GM12878 (cell line): ENCODE data around the gene SAFB. TPM values are rescaled to one million over a fixed set of nuclear protein-coding genes. Genes with fewer than 3 reads are reported as not detected.

ENCODE experiments used
- ATAC-seq: fragments of 200-7000 bp; cut with Tn5 transposase; 3 replicates; pipeline ENCODE4 v1.9.1; 2020; ENCODE audit warnings: mild to moderate bottlenecking, moderate library complexity
- BruUV-seq: library from RNA; stranded (reverse); fragments of 400-500 nt; replicated peaks from 2 replicates; lab custom pipeline; 2021; lab: Mats Ljungman, UMichigan
- CTCF ChIA-PET: fragments of 300-600 bp; sonication (Branson Sonifier 250); formaldehyde crosslinking; extraction: SDS; loops from one replicate; lab custom pipeline; 2021; ENCODE audit warnings: inconsistent platforms; lab: Yijun Ruan, JAX
- POLR2A ChIA-PET: fragments of 350-600 bp; formaldehyde crosslinking; extraction: SDS; loops from one replicate; lab custom pipeline; 2021; ENCODE audit warnings: inconsistent platforms; lab: Charles Lee
- RAD21 ChIA-PET: fragments of 300-600 bp; sonication (Branson Sonifier 250); formaldehyde crosslinking; loops from one replicate; lab custom pipeline; 2023; ENCODE audit warnings: antibody characterized with exemption; ENCODE audit not compliant: unreplicated experiment; lab: Charles Lee
- SMC1A ChIA-PET: fragments of 300-600 bp; sonication (Branson Sonifier 250); formaldehyde crosslinking; loops from one replicate; lab custom pipeline; 2023; ENCODE audit not compliant: unreplicated experiment, uncharacterized antibody; lab: Charles Lee
- DNase-seq: peaks from one replicate; pipeline ENCODE4 v3.0.0-alpha.2; 2011; ENCODE audit warnings: low read depth, low spot score
- FAIRE-seq: peaks from 3 replicates; lab custom pipeline; 2011; peaks lifted over from hg19 to GRCh38; lab: Jason Lieb, UNC
- H2AFZ ChIP-seq: 2 replicates; pipeline ENCODE4 v1.6.0; 2011; ENCODE audit warnings: low read depth, low read length, control low read depth; ENCODE audit not compliant: control insufficient read depth
- H3K27ac ChIP-seq: 2 replicates; pipeline ENCODE4 v1.5.1; 2011; ENCODE audit warnings: control low read depth; ENCODE audit not compliant: control insufficient read depth, insufficient read depth
- H3K27me3 ChIP-seq, 2 experiments: replicated peaks in 1 of 2; 2 replicates each; pipeline versions ENCODE4 v1.6.0 to v1.6.1; 2011; ENCODE audit warnings: low read length in 1 of 2; ENCODE audit not compliant: control insufficient read depth in 2 of 2, insufficient read depth in 2 of 2
- H3K36me3 ChIP-seq, 2 experiments: 2 replicates each; pipeline ENCODE4 v1.5.1; 2011; ENCODE audit warnings: low read length in 1 of 2; ENCODE audit not compliant: control insufficient read depth in 2 of 2, insufficient read depth in 2 of 2
- H3K4me1 ChIP-seq: 2 replicates; pipeline ENCODE4 v1.6.1; 2011; ENCODE audit warnings: mild to moderate bottlenecking, low read length, moderate library complexity, mixed read lengths; ENCODE audit not compliant: control insufficient read depth, insufficient read depth
- H3K4me2 ChIP-seq: 2 replicates; pipeline ENCODE4 v1.6.0; 2011; ENCODE audit warnings: control low read depth; ENCODE audit not compliant: control insufficient read depth, insufficient read depth
- H3K4me3 ChIP-seq: fragments of 200-600 bp; sonication (generic); 2 replicates; pipeline ENCODE4 v1.5.1; 2016
- H3K79me2 ChIP-seq: 2 replicates; pipeline ENCODE4 v1.6.0; 2011; ENCODE audit warnings: low read length; ENCODE audit not compliant: control insufficient read depth, insufficient read depth
- H3K9ac ChIP-seq: 2 replicates; pipeline ENCODE4 v1.8.0; 2011; ENCODE audit warnings: low read length, control low read depth, mixed read lengths; ENCODE audit not compliant: control insufficient read depth, insufficient read depth
- H3K9me3 ChIP-seq: replicated peaks from 3 replicates; pipeline ENCODE4 v1.5.1; 2011; ENCODE audit warnings: mild to moderate bottlenecking, low read length; ENCODE audit not compliant: control insufficient read depth, insufficient read depth
- H4K20me1 ChIP-seq: 2 replicates; pipeline ENCODE4 v1.6.0; 2011; ENCODE audit not compliant: control insufficient read depth, insufficient read depth
- ATF7 ChIP-seq: fragments of 450-650 bp; IDR thresholded peaks from 2 replicates; pipeline ENCODE4 v1.6.1; 2016; ENCODE audit warnings: low read depth, mild to moderate bottlenecking
- BHLHE40 ChIP-seq, 2 experiments: fragments of 450-650 bp in 1 of 2; IDR thresholded peaks; 2 replicates each; pipeline ENCODE4 v1.6.1; 2011 to 2017; ENCODE audit warnings: low read depth in 2 of 2, borderline replicate concordance in 1 of 2, improper control_type of control experiment in 1 of 2, low read length in 1 of 2, mild to moderate bottlenecking in 1 of 2
- CBX3 ChIP-seq: fragments of 200-600 bp; sonication (generic); IDR thresholded peaks from 2 replicates; pipeline ENCODE4 v1.6.1; 2016; ENCODE audit warnings: low read depth, borderline replicate concordance
- CEBPB ChIP-seq, 2 experiments: fragments of 150-350 bp in 1 of 2; IDR thresholded peaks; 2 replicates each; pipeline ENCODE4 v1.6.1; 2012 to 2014; ENCODE audit warnings: low read depth in 2 of 2, low read length in 2 of 2, borderline replicate concordance in 1 of 2, inconsistent platforms in 1 of 2
- CHD4 ChIP-seq: fragments of 200-600 bp; sonication (generic); IDR thresholded peaks from 2 replicates; pipeline ENCODE4 v1.6.1; 2016; ENCODE audit warnings: mild to moderate bottlenecking
- CUX1 ChIP-seq: IDR thresholded peaks from 2 replicates; pipeline ENCODE4 v1.6.1; 2012; ENCODE audit warnings: improper control_type of control experiment, low read depth, low read length; ENCODE audit not compliant: insufficient replicate concordance
- HCFC1 ChIP-seq: fragments of 150-350 bp; IDR thresholded peaks from 2 replicates; pipeline ENCODE4 v1.6.1; 2014; ENCODE audit warnings: low read length
- HDAC2 ChIP-seq: fragments of 200-600 bp; sonication (generic); IDR thresholded peaks from 2 replicates; pipeline ENCODE4 v1.6.1; 2017
- HDAC6 ChIP-seq: fragments of 200-600 bp; sonication (generic); IDR thresholded peaks from one replicate; pipeline ENCODE4 v1.8.0; 2017; ENCODE audit warnings: antibody characterized with exemption; ENCODE audit not compliant: unreplicated experiment
- HSF1 ChIP-seq: fragments of 150-350 bp; IDR thresholded peaks from 2 replicates; pipeline ENCODE4 v1.6.1; 2014; ENCODE audit warnings: mild to moderate bottlenecking, low read depth, low read length
- KDM1A ChIP-seq: fragments of 200-600 bp; sonication (generic); IDR thresholded peaks from 2 replicates; pipeline ENCODE4 v1.6.1; 2016; ENCODE audit warnings: borderline replicate concordance
- NRF1 ChIP-seq: conservative IDR thresholded peaks from 2 replicates; pipeline ENCODE4 v1.6.1; 2011; ENCODE audit warnings: mild to moderate bottlenecking, low read depth, low read length, improper control_type of control experiment
- POLR2AphosphoS5 ChIP-seq: IDR thresholded peaks from 2 replicates; pipeline ENCODE4 v1.6.1; 2011; ENCODE audit warnings: mild to moderate bottlenecking, low read length, inconsistent platforms
- RELB ChIP-seq: fragments of 450-650 bp; IDR thresholded peaks from 2 replicates; pipeline ENCODE4 v1.6.1; 2017; ENCODE audit warnings: low read depth, mild to moderate bottlenecking, moderate library complexity
- RFX5 ChIP-seq: IDR thresholded peaks from 2 replicates; pipeline ENCODE4 v1.6.1; 2011; ENCODE audit warnings: low read depth, low read length, improper control_type of control experiment
- ZNF217 ChIP-seq: fragments of 450-650 bp; IDR thresholded peaks from 2 replicates; pipeline ENCODE4 v1.6.1; 2017; ENCODE audit warnings: antibody characterized with exemption, mild to moderate bottlenecking
- WGBS: methylation state at CpG from one replicate; pipeline ENCODE4 v1.1.6; 2016; ENCODE audit warnings: low lambda C conversion rate; ENCODE audit not compliant: insufficient replicate concordance, insufficient coverage; ENCODE audit errors: missing lambda C conversion rate; 5-methylcytosine and 5-hydroxymethylcytosine counted together
- in situ Hi-C: fragments of 300-500 bp; cut with MboI; formaldehyde crosslinking; loops from 9 replicates; pipeline ENCODE4 v1.14.3; 2018; ENCODE audit warnings: mixed read lengths
- intact Hi-C: fragments of 100-400 bp; cut with micrococcal nuclease; formaldehyde crosslinking; loops from one replicate; pipeline ENCODE4 v1.14.2; 2022; ENCODE audit not compliant: unreplicated experiment
- polyA plus RNA-seq, 11 experiments: library from polyadenylated mRNA; depleted of rRNA in 4 of 11; unstranded in 6 of 11; stranded (reverse) in 5 of 11; fragments of >200 nt; fragmentation: Nextera tagmentation in 4 of 11; fragmentation: Illumina TruSeq in 1 of 11; extraction: Ambion mirVana in 4 of 11; extraction: Trizol in 1 of 11; gene quantifications; 1 replicate in 1 of 11; 2 replicates in 10 of 11; pipeline versions ENCODE4 v1.2.1 to v1.2.3, GENCODE V29; 2011 to 2016; ENCODE audit warnings: inconsistent platforms in 2 of 11, missing spikeins in 2 of 11, low read depth in 1 of 11
- total RNA-seq, 4 experiments: library from RNA; depleted of rRNA in 3 of 4; stranded (reverse); fragments of >200 nt in 3 of 4; fragmentation: Illumina TruSeq in 1 of 4; extraction: Trizol in 1 of 4; gene quantifications; 2 replicates each; pipeline versions ENCODE4 v1.2.1 to v1.2.3, GENCODE V29; 2013 to 2021

Gene SAFB
- total and polyA plus RNA-seq, 10 of the 15 experiments (the other 5 are each of a cell fraction or from before 2014, with no cell fraction given), result 1.6 to 131 (median 61.2) TPM

DNA sequence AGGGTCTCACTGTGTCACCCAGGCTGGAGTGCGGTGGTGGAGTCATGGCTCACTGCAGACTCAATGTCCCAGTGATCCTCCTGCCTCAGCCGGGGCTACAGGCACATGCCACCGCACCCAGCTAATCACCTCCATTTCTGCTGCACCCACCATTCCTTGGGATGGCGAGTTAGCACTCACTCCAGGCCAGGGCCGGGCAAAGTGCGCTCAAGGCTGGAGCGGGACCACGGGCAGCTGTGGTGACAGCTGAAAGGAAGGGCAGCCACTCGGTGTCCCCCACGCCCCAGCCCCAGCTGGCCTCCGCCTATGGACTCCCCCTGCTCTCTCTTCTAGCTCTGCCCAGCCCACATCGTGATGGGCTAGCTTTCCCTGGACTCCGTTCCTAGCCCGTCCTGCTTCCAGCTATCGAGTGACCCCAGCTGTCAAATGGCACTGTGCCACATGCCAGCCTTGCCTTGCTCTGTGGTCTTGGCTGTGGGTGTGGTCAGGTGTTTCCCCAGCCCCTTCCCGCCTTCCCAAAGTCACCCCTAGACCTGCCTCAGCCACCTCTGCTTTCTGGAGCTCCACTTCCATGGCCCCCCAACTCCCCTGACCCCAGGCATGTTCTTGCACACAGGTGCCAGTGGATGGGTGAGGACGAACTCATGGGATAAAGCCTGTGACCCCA, 53.4 kb downstream of the SAFB start:
- H3K9me3 ChIP-seq, result no peaks in the 10 kb centered on the region
- DNase-seq, result no peak
- peaks cover 3% of the 10 kb centered on the region; the same call in 1 of the 2 replicates for H3K4me1 ChIP-seq
- H3K27ac ChIP-seq, result no peak overlapping the region
- ChIA-PET POLR2A (no interaction called here), RAD21 (no interaction called here), SMC1A (interaction anchor here (1.0 kb wide), 1 partner anchor 10 kb away, joined by 4 read pairs; no protein-coding TSS in a partner anchor), CTCF (interaction anchor here (1.1 to 2.7 kb wide), 2 partner anchors 11 to 13 kb away, joined by 5 to 12 read pairs; partner anchors contain the start of gene RPL36)
- ATAC-seq, result no peak
- no peak overlapping the region for H2AFZ ChIP-seq
- no peak overlapping the region for H3K9ac ChIP-seq
- WGBS, result 86% methylated on average over 17 of the region's 17 CpGs
- H3K4me2 ChIP-seq, result no peak overlapping the region
- intact Hi-C loops, result no loop called here
- BruUV-seq, result no TSS peak
- H3K36me3 ChIP-seq, result peaks cover 2 to 5% of the 10 kb centered on the region in 2 experiments; a peak in 2 of 4 replicates
- H3K27me3 ChIP-seq, result no peaks in the 10 kb centered on the region
- peaks cover 12% of the 10 kb centered on the region for H3K79me2 ChIP-seq
- no peak overlapping the region for H3K4me3 ChIP-seq
- no peaks in the 10 kb centered on the region for H4K20me1 ChIP-seq
- in situ Hi-C loops, result no loop called here
- no peak for FAIRE-seq
- TF ChIP-seq KDM1A (no peak), CEBPB (IDR thresholded peaks at IDR 0.05; ENCODE audit: borderline replicate concordance in 1 of 2, low read depth in 2 of 2, low read length in 2 of 2) (no peak), HSF1 (no peak), RFX5 (no peak), ZNF217 (no peak), POLR2AphosphoS5 (no peak; the same call in 1 of the 2 replicates), HDAC6 (no peak), BHLHE40 (IDR thresholded peaks at IDR 0.05; ENCODE audit: borderline replicate concordance in 1 of 2, low read depth in 2 of 2, low read length in 1 of 2) (no peak), CHD4 (no peak), ATF7 (no peak), HDAC2 (no peak), CBX3 (no peak), NRF1 (no peak), CUX1 (no peak), HCFC1 (no peak), RELB (no peak)
